Sigmoid colon (tissue), 7 donors: ENCODE data around the gene CPE. TPM values are rescaled to one million over a fixed set of nuclear protein-coding genes. Genes with fewer than 3 reads are reported as not detected.

Experiments used
- DNase-seq: peaks from one replicate; pipeline ENCODE4 v3.0.0-alpha.2; 2019
- H3K27ac ChIP-seq, 4 donors: fragments of 200-600 bp; sonication (generic); one replicate each; pipeline ENCODE4 v1.5.1; 2016 to 2019; ENCODE audit warnings: mild to moderate bottlenecking in 1 of 4
- H3K27me3 ChIP-seq, 3 donors: fragments of 200-600 bp; sonication (generic); one replicate each; pipeline ENCODE4 v1.5.1; 2019; ENCODE audit warnings: mild to moderate bottlenecking in 1 of 3
- H3K36me3 ChIP-seq, 4 donors: fragments of 200-600 bp; sonication (generic); one replicate each; pipeline ENCODE4 v1.5.1; 2016 to 2019
- H3K4me1 ChIP-seq, 4 donors: fragments of 200-600 bp; sonication (generic); one replicate each; pipeline ENCODE4 v1.5.1; 2017 to 2019
- H3K4me3 ChIP-seq, 4 donors: fragments of 200-600 bp; sonication (generic); one replicate each; pipeline ENCODE4 v1.5.1; 2017 to 2019; ENCODE audit warnings: mild to moderate bottlenecking in 2 of 4, moderate library complexity in 1 of 4
- H3K9me3 ChIP-seq, 4 donors: fragments of 200-600 bp in 3 of 4; sonication (generic) in 3 of 4; one replicate each; pipeline versions ENCODE4 v1.5.1 to v1.6.1; 2013 to 2019
- EP300 ChIP-seq, 4 donors: sonication (generic); formaldehyde crosslinking; IDR thresholded peaks; one replicate each; pipeline ENCODE4 v1.6.1; 2017; ENCODE audit warnings: antibody characterized with exemption in 4 of 4
- POLR2A ChIP-seq, 2 donors: fragments of 450-650 bp; IDR thresholded peaks; one replicate each; pipeline ENCODE4 v1.6.1; 2016; ENCODE audit warnings: antibody characterized with exemption in 2 of 2, mild to moderate bottlenecking in 2 of 2, moderate library complexity in 2 of 2
- POLR2AphosphoS5 ChIP-seq, 4 donors: sonication (generic); formaldehyde crosslinking; IDR thresholded peaks; one replicate each; pipeline ENCODE4 v1.6.1; 2017; ENCODE audit warnings: antibody characterized with exemption in 4 of 4
- WGBS, 2 donors: extraction: QIAGEN DNeasy Blood & Tissue Kit; methylation state at CpG; one replicate each; pipeline ENCODE4 v1.1.7; 2013; 5-methylcytosine and 5-hydroxymethylcytosine counted together
- intact Hi-C: fragments of 100-400 bp; cut with DNase I; formaldehyde crosslinking; loops from one replicate; pipeline ENCODE4 v1.15.1; 2023
- polyA plus RNA-seq, 3 donors: library from polyadenylated mRNA; stranded (reverse); fragments of 200-250 nt; gene quantifications; one replicate each; pipeline ENCODE4 v1.2.3, GENCODE V29; 2013
- total RNA-seq, 4 donors: library from RNA; depleted of rRNA; stranded (reverse); fragments of >200 nt; gene quantifications; one replicate each; pipeline ENCODE4 v1.1.0, GENCODE V29; 2016
- TF ChIP-seq, protein P1 (sequence below), 4 experiments: fragments of 450-650 bp in 3 of 4; fragments of 200-600 bp in 1 of 4; IDR thresholded peaks; one replicate each; pipeline ENCODE4 v1.5.1; 2016 to 2019; ENCODE audit warnings: antibody characterized with exemption in 4 of 4, mild to moderate bottlenecking in 3 of 4, moderate library complexity in 2 of 4
- donor health status: healthy with polysubstance abuse.
- donor health status: Bipolar disorder and iron deficiency.
- donor health status: healthy.

Gene CPE
- total and polyA plus RNA-seq, 7 donors = 5.4 to 64.5 (median 31.8) TPM

DNA sequence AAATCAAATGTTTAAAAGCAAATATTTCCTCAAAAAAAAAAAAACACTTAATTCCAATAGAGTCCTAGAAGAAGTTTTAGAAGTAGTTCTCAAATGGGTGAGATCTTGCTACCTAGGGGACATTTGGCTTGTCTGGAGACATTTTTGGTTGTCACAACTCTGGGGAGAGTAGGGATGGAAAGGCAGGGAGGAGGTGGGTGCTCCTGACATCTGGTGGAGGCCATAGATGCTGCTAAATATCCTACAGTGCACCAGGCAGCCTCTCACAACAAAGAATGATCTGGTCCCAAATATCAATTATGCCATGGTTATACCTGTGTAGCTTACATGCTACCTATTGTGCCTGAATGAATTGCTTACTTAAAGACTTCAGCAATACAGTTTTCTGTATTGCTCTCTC, 46.8 kb downstream of the CPE start:
- no peak overlapping the region for H3K4me3 ChIP-seq
- H3K27ac ChIP-seq = no peak overlapping the region
- H3K4me1 ChIP-seq = no peaks in the 10 kb centered on the region
- H3K9me3 ChIP-seq = no peaks in the 10 kb centered on the region
- intact Hi-C loops = no loop called here
- TF ChIP-seq EP300 (IDR thresholded peaks at IDR 0.05) (no peak), POLR2AphosphoS5 (IDR thresholded peaks at IDR 0.05) (no peak), POLR2A (IDR thresholded peaks at IDR 0.05) (no peak)
- TF ChIP-seq, protein P1, sequence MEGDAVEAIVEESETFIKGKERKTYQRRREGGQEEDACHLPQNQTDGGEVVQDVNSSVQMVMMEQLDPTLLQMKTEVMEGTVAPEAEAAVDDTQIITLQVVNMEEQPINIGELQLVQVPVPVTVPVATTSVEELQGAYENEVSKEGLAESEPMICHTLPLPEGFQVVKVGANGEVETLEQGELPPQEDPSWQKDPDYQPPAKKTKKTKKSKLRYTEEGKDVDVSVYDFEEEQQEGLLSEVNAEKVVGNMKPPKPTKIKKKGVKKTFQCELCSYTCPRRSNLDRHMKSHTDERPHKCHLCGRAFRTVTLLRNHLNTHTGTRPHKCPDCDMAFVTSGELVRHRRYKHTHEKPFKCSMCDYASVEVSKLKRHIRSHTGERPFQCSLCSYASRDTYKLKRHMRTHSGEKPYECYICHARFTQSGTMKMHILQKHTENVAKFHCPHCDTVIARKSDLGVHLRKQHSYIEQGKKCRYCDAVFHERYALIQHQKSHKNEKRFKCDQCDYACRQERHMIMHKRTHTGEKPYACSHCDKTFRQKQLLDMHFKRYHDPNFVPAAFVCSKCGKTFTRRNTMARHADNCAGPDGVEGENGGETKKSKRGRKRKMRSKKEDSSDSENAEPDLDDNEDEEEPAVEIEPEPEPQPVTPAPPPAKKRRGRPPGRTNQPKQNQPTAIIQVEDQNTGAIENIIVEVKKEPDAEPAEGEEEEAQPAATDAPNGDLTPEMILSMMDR (IDR thresholded peaks at IDR 0.05) = no peak
- no peaks in the 10 kb centered on the region for H3K36me3 ChIP-seq
- H3K27me3 ChIP-seq = no peaks in the 10 kb centered on the region
- no peak for DNase-seq

DNA sequence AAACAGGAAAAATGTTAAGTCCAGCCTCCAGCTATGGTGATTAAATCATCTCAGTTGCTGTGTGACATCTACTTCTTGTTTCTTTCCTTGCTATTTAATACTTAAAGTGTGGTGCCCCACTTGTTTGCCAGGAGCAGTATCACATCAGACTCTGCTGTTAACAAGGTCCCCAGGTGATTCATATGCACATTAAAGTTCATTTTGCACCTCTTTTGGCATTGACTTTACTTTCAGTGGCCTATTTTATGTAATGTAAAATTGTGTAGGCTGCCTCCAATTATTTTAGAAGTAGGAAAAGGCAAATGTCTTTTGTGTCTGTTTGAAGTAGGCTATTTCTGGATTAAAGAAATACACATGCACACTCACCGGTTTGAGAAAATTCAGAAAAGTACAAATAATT, 47.5 kb downstream of the CPE start:
- Histone ChIP-seq H3K9me3 (no peaks in the 10 kb centered on the region), H3K27me3 (no peaks in the 10 kb centered on the region), H3K27ac (no peak overlapping the region), H3K36me3 (no peaks in the 10 kb centered on the region), H3K4me1 (no peaks in the 10 kb centered on the region), H3K4me3 (no peak overlapping the region)
- 87 to 91% methylated on average over 1 of the region's 1 CpG for WGBS, 2 donors
- DNase-seq = no peak
- intact Hi-C loops = no loop called here
- TF ChIP-seq EP300 (IDR thresholded peaks at IDR 0.05) = no peak

DNA sequence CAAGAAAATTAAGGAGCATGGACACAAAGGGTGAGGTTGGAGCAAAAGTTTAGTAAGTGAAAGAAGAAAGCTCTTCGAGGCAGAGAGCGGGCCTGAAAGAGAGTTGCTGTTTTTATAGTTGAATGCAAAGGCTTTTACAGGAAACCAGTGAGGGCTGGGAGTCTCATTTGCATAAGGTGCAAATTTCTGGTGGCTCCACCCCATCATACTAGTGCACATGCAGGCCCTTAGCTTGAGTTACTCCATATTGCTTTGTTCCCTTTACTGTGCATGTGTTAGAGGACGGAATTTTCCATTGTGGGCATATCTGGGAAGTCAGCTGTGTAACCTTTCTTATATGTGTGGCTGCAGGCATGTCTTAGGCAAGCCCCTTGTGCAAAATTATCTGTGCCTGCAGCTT, 48.0 kb downstream of the CPE start:
- 73 to 96% methylated on average over 3 of the region's 3 CpGs for WGBS, 2 donors
- intact Hi-C loops = no loop called here
- no peak overlapping the region for H3K4me3 ChIP-seq
- TF ChIP-seq POLR2A (IDR thresholded peaks at IDR 0.05) (no peak), POLR2AphosphoS5 (IDR thresholded peaks at IDR 0.05) (no peak), EP300 (IDR thresholded peaks at IDR 0.05) (no peak)
- TF ChIP-seq, protein P1 (IDR thresholded peaks at IDR 0.05) = no peak
- no peaks in the 10 kb centered on the region for H3K27me3 ChIP-seq
- no peak for DNase-seq
- no peaks in the 10 kb centered on the region for H3K36me3 ChIP-seq
- no peak overlapping the region for H3K27ac ChIP-seq
- H3K9me3 ChIP-seq = no peaks in the 10 kb centered on the region
- H3K4me1 ChIP-seq = no peaks in the 10 kb centered on the region

DNA sequence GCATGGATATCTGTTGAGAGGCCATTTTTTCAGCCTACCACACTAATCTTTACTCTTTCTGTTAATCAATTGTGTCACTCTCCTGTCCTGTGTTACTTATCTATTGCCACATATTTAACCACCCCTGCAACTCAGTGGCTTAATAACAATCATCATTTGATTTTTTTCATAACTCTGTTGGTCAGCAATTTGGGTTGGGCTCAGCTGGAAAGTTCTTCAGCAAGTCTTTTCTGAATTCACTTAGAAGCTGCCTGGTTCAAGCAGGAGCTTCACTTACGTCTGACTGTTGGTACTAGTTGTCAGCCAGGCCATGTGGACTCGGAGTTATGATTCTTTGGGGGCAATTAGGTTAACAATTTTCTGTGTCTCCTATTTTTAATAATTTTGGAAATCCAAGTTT, 50.1 kb downstream of the CPE start:
- WGBS, 2 donors = 75 to 96% methylated on average over 2 of the region's 2 CpGs
- Histone ChIP-seq H3K4me3 (no peak overlapping the region), H3K27ac (no peak overlapping the region), H3K9me3 (no peaks in the 10 kb centered on the region), H3K36me3 (no peaks in the 10 kb centered on the region), H3K4me1 (no peaks in the 10 kb centered on the region), H3K27me3 (no peaks in the 10 kb centered on the region)
- TF ChIP-seq POLR2A (IDR thresholded peaks at IDR 0.05) (no peak), EP300 (IDR thresholded peaks at IDR 0.05) (no peak), POLR2AphosphoS5 (IDR thresholded peaks at IDR 0.05) (no peak)
- TF ChIP-seq, protein P1 (IDR thresholded peaks at IDR 0.05) = no peak
- no peak for DNase-seq
- intact Hi-C loops = no loop called here

DNA sequence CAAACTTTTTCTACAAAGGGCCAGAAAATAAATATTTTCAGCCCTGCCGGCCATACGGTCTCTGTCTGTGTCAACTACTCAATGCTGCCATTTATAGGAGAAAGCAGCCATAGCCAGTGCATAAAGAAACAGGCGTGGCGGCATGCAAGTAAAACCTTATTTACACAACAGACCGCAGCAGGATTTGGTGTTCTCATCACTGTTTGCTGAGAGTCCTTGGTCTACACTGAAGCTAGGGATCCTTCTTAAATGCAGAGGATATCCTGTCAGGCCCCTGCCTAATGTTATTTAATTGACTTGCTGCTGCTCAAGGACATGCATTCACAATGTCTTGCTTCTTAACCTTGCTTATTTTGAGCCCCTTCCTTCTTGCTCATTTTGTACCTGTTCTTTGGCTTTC, 54.7 kb downstream of the CPE start:
- TF ChIP-seq POLR2AphosphoS5 (IDR thresholded peaks at IDR 0.05) = no peak
- TF ChIP-seq POLR2A (IDR thresholded peaks at IDR 0.05) = no peak
- TF ChIP-seq, protein P1 (IDR thresholded peaks at IDR 0.05) = no peak
- no peak for TF ChIP-seq EP300 (IDR thresholded peaks at IDR 0.05)
- H3K36me3 ChIP-seq = no peaks in the 10 kb centered on the region
- intact Hi-C loops = no loop called here

More for the DNA sequence above, 54.7 kb downstream of the CPE start:
- H3K27me3 ChIP-seq = no peaks in the 10 kb centered on the region
- no peak for DNase-seq
- no peaks in the 10 kb centered on the region for H3K9me3 ChIP-seq
- 33 to 69% methylated on average over 5 of the region's 5 CpGs for WGBS, 2 donors
- no peak overlapping the region for H3K27ac ChIP-seq
- no peak overlapping the region for H3K4me3 ChIP-seq
- H3K4me1 ChIP-seq = no peaks in the 10 kb centered on the region
